Activated CD8-positive, alpha-beta memory T cell treated with anti-CD3 and anti-CD28 coated beads, Interleukin-2, amount 50 U/mL, for 4 hours (primary cell): ENCODE data around the gene IRAK1BP1.
"Not testable (repeated sequence)": the region's sequence is repeated elsewhere in the genome, so short reads cannot be mapped to it uniquely, and the experiment has no call there.

Experiments used
- DNase-seq: peaks from one replicate; pipeline ENCODE4 v3.0.0-alpha.2; 2020

IRAK1BP1 gene, protein sequence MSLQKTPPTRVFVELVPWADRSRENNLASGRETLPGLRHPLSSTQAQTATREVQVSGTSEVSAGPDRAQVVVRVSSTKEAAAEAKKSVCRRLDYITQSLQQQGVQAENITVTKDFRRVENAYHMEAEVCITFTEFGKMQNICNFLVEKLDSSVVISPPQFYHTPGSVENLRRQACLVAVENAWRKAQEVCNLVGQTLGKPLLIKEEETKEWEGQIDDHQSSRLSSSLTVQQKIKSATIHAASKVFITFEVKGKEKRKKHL

DNA sequence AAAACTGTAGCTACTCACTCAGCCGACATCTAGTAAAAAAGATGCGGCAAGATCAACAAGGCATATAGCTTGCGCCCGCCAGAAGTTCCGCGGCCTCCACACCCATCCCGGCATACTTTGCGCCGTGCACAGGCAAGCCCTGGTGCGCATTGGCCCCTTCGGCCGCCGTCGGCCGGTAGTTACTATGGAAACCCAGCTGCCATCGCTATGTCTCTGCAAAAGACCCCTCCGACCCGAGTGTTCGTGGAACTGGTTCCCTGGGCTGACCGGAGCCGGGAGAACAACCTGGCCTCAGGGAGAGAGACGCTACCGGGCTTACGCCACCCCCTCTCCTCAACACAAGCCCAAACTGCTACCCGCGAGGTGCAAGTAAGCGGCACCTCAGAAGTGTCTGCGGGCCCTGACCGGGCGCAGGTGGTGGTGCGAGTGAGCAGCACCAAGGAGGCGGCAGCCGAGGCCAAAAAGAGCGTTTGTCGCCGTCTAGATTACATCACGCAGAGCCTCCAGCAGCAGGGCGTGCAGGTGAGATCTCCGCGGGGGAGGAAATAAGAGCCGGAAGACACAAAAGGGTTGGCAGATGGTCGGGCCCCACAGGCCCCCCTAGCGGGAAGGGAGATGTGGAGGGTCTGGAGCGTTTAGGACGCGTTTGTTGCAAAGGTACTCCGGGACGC is at the start of gene IRAK1BP1:
Gene IRAK1BP1 (plus strand): TSS at position 182 of the 671 bp plus-strand sequence. CDS start 26 bp downstream, at position 208.
- peak; percentile 73 for DNase-seq

DNA sequence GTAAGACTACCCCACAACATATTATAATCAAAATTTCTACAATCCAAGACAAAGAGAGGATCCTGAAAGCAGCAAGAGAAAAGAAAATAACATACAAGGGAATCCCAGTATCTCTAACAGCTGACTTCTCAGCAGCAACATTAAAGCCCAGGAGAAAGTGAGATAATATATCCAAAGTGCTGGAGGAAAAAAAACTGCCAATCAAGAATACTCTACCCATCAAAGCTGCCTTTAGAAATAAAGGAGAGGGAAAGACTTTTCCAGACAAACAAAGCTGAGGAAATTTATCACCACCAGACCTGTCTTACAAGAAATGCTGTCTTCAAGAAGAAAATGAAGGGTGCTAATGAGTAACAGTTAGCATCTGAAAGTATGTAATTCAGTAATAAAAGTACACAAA is 43.3 kb upstream of the IRAK1BP1 start:
- DNase-seq: no peak

DNA sequence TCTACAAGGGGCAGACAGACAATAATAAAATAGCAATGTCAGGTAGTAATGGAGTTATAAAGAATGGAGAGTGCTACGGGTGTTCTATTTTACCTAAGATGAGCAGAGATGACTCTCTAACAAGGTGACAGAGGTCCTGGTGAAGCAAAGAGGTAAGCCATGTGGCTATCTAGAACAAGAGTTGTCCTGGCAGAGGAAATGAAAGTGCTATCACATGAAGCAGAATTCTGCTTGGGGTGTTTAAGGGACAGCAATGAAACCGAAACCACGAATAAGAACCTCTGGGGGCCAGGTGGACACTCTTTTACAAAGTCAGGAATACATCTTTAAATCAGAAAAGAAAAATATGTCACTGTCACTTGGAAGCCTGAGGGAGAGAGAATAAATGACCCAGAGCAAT is 37.9 kb upstream of the IRAK1BP1 start:
- no peak for DNase-seq

DNA sequence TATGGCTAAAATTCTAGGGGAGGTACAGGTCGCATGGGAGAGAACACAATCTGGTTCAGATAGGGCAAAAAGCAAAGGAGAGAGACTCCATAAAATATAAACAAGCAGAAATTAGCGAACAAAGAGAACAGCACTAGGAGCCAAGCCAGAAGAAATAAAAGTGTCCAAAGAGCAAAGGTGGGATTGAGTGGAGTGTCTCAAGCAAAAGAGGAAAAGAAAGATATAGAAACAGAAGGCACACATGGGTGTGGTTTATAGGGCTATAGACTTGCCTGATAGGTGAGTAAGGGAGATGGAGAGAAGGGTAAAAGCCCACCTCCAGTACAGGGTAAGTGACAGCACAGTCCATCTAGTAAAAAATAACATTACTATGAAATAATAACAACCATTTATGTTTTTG is 36.5 kb upstream of the IRAK1BP1 start:
- no peak for DNase-seq

- no peak for DNase-seq
Observed at GRCh38 chr6:78831492-78831891, 35.9 kb upstream of the IRAK1BP1 start.

- no peak for DNase-seq
Observed at GRCh38 chr6:78832091-78832808, 35.1 kb upstream of the IRAK1BP1 start.

DNA sequence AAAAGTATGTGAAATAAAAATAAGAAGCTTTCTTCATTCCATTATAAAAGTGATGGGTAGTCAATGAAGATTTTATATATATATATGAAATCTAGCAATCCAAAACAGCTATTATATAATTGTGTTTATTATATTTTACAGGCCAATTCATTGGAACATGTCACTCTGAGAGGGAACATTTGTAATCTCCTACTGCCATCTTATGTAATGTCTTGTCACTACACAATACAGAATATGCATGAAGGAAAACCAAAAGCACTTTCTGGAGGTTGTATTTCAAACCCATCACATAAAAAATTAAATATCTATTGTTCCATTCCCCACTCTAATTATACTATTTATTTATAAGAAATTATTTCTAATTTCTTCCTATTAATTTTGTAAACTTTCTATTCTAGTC is 31.5 kb upstream of the IRAK1BP1 start:
- DNase-seq: no peak

DNA sequence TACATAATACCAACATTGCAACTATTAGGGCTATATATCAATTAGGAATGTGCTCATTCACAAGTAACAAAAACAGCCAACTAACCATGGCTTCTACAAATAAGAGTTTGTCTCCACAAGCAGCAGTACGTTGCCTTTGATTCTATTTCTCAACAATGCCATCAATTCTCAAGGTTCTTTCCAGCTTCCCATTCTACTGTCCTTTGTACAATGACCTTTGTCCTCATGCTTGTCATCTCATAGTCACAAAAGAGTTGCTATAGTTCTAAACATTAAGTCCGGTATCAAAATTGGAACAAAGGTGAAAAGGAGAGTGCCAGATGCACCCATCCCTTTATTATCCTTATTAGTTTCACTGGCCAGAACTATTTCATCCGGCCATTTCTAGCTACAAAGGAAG is 30.8 kb upstream of the IRAK1BP1 start:
- no peak for DNase-seq

GRCh38 chr6:78841111-78841510 is 26.2 kb upstream of the IRAK1BP1 start:
- DNase-seq: no peak

GRCh38 chr6:78842953-78843352 is 24.4 kb upstream of the IRAK1BP1 start:
- no peak for DNase-seq

DNA sequence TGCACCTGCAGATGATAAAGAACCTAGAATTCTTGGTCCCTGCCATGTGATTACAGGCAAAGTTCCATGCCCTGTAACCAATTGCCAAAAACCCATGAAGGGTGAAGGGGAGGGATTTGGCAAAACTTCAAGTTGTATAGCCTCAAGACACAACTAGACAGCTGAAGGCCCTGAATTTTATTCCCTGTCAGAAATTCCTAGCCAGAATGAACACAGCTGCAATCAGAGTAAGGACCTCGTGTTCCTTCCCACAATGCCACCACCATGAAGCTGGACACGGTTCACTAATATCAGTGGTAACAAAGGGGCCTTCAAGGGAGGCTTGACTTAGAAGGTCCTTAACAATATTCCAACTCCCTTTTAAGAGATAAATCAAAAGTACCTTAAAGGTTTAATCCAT is 22.5 kb upstream of the IRAK1BP1 start:
- DNase-seq: no peak

DNA sequence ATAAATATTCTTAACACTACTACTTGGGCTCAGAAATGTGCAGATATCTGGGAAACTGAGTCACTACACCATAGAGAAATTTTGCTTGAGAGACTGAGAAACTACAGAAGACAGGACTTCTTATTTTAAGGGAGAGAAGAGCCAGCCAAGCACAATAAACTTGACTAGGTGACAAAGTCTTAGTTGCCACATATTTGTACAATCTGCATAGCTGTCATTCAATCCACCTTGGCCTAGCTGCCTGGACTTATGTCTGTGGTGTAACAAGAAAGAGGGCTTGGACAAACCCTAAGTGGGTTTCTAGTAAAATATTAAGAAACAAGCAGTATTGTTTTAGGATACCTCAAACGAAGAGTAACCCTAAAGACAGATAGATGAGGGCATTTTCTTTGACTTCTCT is 21.8 kb upstream of the IRAK1BP1 start:
- no peak for DNase-seq

DNA sequence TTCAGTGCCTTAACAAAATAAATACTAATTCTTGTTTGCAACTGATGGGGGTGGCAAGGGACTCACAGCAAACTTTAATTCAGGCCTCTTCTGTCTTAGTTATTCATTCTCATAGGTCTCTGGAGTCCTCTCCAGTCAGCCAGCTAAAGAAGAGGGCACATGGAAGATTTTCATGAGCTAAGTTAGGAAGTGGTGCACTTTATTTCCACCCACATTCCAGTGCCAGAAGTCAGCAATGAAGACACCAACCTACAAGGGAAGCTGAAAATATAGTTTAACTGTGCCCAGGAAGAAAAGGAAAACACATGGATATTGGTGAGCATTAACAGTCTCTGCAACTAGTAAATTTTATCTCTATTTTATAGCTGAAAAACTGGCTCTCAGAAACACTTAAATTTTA is 16.7 kb upstream of the IRAK1BP1 start:
- DNase-seq: no peak

GRCh38 chr6:78851156-78851555 is 16.2 kb upstream of the IRAK1BP1 start:
- DNase-seq: no peak

DNA sequence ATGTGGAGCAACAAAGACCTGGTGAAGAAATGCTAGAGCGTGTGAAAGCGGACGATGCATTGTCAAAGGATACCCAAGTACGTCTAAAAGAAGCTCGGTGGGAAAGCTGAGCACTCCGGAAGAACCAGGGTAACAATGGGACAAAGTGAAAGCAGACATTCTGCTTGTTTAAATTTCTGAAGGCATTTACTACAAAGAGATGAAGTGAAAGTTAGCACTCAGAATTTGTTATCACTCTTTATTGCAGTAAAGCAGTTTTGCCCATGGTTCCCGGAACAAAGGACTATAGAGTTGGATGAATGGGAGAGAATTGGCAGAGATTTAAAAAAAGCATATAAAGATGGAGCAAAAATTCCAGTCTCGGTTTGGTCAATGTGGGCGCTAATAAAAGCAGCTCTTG is 12.8 kb upstream of the IRAK1BP1 start:
- DNase-seq: no peak

GRCh38 chr6:78858339-78858938 is 8.9 kb upstream of the IRAK1BP1 start:
- DNase-seq: not testable (repeated sequence)

GRCh38 chr6:78861509-78861908 is 5.8 kb upstream of the IRAK1BP1 start:
- DNase-seq: no peak

DNA sequence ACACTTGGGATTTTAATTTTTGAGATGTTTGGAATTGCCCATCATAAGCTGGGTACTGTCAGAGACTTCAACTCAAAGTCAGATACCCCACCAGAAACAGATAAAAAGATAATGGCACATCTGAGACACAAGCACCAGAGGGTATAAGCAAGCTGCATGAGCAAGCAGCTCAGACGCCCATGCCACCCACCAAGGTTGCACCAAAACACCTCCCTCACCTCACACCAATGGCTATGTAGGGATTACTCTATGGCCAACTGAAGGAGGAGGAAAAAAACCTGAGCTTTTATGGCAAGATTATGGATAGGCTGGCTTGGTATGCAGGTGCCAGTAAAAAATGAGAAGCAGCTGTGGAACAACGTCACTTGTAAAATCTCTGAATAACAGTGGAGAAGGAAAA is 3.8 kb upstream of the IRAK1BP1 start:
- no peak for DNase-seq

DNA sequence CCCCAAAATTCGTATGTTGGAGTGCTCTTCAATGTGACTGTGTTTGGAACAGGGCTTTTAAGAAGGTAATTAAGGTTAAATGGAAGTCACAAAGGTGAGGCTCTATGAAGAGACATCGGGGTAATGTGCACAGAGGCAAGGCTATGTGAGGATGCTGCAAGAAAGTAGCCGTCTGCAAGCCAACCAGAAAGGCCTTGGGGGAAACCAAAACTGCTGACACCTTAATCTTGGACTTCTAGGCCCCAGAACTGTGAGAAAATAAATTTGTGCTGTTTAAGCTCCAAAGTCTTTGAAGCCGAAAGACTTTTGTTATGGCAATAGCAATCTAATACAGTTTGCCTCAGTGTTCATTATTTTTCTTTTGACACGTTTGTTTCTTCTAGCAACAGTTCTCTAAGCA is 2.4 kb upstream of the IRAK1BP1 start:
- no peak for DNase-seq

- DNase-seq: no peak
Observed at GRCh38 chr6:78867020-78867369, 356 bp upstream of the IRAK1BP1 start.

DNA sequence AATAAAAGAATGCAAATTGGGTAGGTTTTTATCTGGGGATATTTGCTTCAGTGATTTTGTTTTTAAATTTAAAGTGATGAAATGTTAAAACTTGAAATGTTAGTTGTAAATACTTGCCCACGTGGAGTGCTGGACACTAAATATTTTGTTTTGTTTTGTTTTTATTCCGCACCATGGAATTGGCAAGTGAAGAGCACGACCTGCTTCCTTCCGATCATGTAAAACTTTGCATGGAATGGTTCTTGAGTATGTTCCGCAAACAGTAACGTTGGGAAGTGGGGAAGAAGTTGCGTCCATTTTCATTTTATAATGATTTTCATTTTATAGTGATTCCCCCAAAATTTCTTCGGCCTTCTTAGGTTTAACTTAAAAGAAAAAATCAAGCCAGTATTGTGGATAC is 765 bp downstream of the IRAK1BP1 start:
- DNase-seq: no peak

DNA sequence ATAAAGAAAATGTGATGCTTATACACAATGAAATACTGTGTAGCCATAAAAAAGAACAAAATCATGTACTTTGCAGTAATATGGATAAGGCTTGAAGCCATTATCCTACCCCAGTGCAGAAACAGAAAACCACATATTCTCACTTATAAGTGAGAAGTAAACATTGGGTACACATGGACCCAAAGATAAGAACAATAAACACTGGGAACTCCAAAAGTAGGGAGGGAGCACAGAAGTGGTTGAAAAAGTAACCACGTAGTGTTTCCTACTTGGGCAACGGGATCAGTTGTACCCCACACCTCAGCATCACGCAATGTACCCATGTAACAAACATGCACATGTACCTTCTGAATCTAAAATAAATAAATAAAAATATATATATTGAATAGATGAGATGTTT is 8.2 kb downstream of the IRAK1BP1 start:
- no peak for DNase-seq

GRCh38 chr6:78883651-78884050 is 16.3 kb downstream of the IRAK1BP1 start:
- no peak for DNase-seq

- DNase-seq: not testable (repeated sequence)
Observed at GRCh38 chr6:78889901-78890300, 22.6 kb downstream of the IRAK1BP1 start.
